ENCODE results near the gene OSMR. TPM values are rescaled to one million over a fixed set of nuclear protein-coding genes. Genes with fewer than 3 reads are reported as not detected.

OSMR gene
- polyA plus RNA-seq, 1 experiment: 43.4 TPM

DNA sequence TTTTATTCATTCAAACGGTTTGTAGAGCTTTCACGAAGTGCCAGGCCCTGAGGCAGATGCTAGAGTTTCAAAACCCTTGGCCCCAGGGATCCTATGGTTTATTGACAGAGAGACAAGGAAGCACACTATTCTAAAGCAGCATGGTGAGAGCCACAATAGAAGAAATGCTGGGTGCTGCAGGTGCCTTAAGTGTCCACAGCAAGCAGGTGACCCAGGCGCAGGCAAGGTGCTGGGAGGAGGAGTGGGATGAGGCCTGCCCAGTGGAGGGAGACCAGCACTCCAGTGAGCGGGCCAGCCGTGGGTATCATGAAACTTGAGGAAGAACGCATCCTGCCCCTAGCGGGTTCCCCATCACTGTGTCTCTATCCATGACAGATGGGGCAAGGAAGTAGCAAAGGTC, 71.0 kb downstream of the OSMR start:
- ChIA-PET POLR2A (no interaction called here), CTCF (no interaction called here)
- Histone ChIP-seq H3K4me3 (ENCODE audit: low read depth, low read length) (no peak overlapping the region), H3K27me3 (ENCODE audit: control insufficient read depth, insufficient read depth, low read length) (no peaks in the 10 kb centered on the region), H3K36me3 (ENCODE audit: control insufficient read depth, insufficient read depth, low read length) (peaks cover 22% of the 10 kb centered on the region)
- no peak for TF ChIP-seq CTCF (IDR thresholded peaks at IDR 0.05; ENCODE audit: insufficient read depth, low read depth, low read length)
- no peak for DNase-seq (ENCODE audit: low read depth)

DNA sequence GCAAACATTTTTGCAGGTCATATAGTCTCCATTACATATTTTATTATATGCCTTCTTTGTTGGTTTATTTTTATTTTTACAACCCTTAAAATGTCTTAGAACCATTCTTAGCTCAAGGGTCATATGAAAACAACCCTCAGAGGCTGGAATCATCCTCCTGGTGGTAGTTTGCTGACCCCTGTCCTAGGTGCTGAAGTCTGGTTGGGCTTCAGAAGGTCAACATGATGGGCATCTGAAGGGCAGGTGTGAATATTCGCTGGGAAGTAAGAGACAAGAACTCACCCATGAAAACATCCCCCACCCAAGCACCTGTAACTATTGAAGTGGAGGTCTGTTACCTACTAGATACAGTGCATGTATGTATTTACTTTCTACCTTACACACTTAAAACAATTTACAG, 75.4 kb downstream of the OSMR start:
- TF ChIP-seq CTCF (IDR thresholded peaks at IDR 0.05; ENCODE audit: insufficient read depth, low read depth, low read length): no peak
- Histone ChIP-seq H3K4me3 (ENCODE audit: low read depth, low read length) (no peak overlapping the region), H3K27me3 (ENCODE audit: control insufficient read depth, insufficient read depth, low read length) (no peaks in the 10 kb centered on the region), H3K36me3 (ENCODE audit: control insufficient read depth, insufficient read depth, low read length) (peaks cover 24% of the 10 kb centered on the region)
- CTCF ChIA-PET: interaction anchor here (0.7 to 1.5 kb wide), 4 partner anchors 10 to 501 kb away, joined by 3 to 6 read pairs (median 4); no protein-coding TSS in a partner anchor
- DNase-seq (ENCODE audit: low read depth): no peak
- POLR2A ChIA-PET: no interaction called here

- no peaks in the 10 kb centered on the region for H3K27me3 ChIP-seq (ENCODE audit: control insufficient read depth, insufficient read depth, low read length)
- H3K36me3 ChIP-seq (ENCODE audit: control insufficient read depth, insufficient read depth, low read length): peaks cover 23% of the 10 kb centered on the region
- no peak for DNase-seq (ENCODE audit: low read depth)
- peak; percentile 71 for TF ChIP-seq CTCF (IDR thresholded peaks at IDR 0.05; ENCODE audit: insufficient read depth, low read depth, low read length)
- POLR2A ChIA-PET: no interaction called here
- H3K4me3 ChIP-seq (ENCODE audit: low read depth, low read length): no peak overlapping the region
- CTCF ChIA-PET: interaction anchor here (0.8 to 1.5 kb wide), 8 partner anchors 8 to 657 kb away, joined by 3 to 6 read pairs (median 4); no protein-coding TSS in a partner anchor
These were observed 76.4 kb downstream of the OSMR start for GRCh38 chr5:38922199-38922598.

DNA sequence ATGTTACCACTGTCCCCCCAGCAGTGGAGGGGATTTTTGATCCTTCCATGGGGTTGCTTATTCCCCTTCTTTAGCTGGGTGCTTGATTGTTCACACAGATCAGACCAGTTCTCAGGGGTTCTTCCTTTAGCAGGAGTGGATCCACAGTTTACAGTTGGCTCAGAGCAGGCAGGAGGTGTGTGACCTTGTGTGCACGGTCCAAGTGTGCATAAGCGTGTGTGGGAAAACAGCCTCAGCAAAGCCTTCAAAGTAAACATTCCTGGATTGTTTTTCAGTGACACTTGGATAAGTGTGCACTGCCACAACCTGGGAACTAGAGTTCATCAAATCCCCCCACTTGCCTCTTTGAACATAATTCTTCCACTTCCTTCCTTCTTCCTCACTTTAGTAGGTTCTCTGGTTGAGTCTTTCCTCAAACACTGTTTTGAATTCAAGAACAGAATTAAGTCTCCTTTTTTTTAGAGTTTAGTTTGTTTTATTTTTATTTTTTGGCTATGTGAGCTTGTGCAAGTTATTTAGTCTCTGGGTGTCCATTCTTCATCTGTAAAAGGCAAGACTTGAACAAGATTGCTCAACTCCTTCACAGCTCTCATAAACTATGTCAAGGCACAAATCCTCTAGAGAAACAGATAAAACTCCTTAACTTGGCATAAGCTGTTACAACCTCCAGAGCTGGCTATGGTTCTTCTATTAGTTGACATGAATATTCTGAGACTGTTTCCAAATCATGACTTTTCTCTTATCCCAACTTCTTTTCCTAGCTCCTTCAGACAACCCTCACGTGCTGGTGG, 78.0 kb downstream of the OSMR start:
- ChIA-PET CTCF (interaction anchor here (0.8 to 1.7 kb wide), 6 partner anchors 9 to 157 kb away, joined by 3 to 4 read pairs (median 4); no protein-coding TSS in a partner anchor), POLR2A (interaction anchor here (0.5 kb wide), 1 partner anchor 88 kb away, joined by 3 read pairs; no protein-coding TSS in a partner anchor)
- H3K27me3 ChIP-seq (ENCODE audit: control insufficient read depth, insufficient read depth, low read length): no peaks in the 10 kb centered on the region
- no peak overlapping the region for H3K4me3 ChIP-seq (ENCODE audit: low read depth, low read length)
- peaks cover 18% of the 10 kb centered on the region for H3K36me3 ChIP-seq (ENCODE audit: control insufficient read depth, insufficient read depth, low read length)
- TF ChIP-seq CTCF (IDR thresholded peaks at IDR 0.05; ENCODE audit: insufficient read depth, low read depth, low read length): no peak
- DNase-seq (ENCODE audit: low read depth): no peak

- no peak for TF ChIP-seq CTCF (IDR thresholded peaks at IDR 0.05; ENCODE audit: insufficient read depth, low read depth, low read length)
- peak; percentile 29 for DNase-seq (ENCODE audit: low read depth)
- ChIA-PET POLR2A (no interaction called here), CTCF (interaction anchor here (1.0 to 1.7 kb wide), 2 partner anchors 24 to 155 kb away, joined by 3 read pairs; no protein-coding TSS in a partner anchor)
- Histone ChIP-seq H3K36me3 (ENCODE audit: control insufficient read depth, insufficient read depth, low read length) (peaks cover 14% of the 10 kb centered on the region), H3K27me3 (ENCODE audit: control insufficient read depth, insufficient read depth, low read length) (no peaks in the 10 kb centered on the region), H3K4me3 (ENCODE audit: low read depth, low read length) (no peak overlapping the region)
These were observed 79.5 kb downstream of the OSMR start for GRCh38 chr5:38925154-38925925.
